Chondrocyte (in vitro differentiated cells): ENCODE data around the gene SYCP1. TPM values are rescaled to one million over a fixed set of nuclear protein-coding genes. Genes with fewer than 3 reads are reported as not detected.

Source experiments
- DNase-seq: peaks from one replicate; pipeline ENCODE4 v3.0.0; 2021; ENCODE audit warnings: mixed read lengths, low spot score
- H3K27ac Mint-ChIP-seq: one replicate; pipeline ENCODE4 v1.8.0; 2021; ENCODE audit warnings: mild to moderate bottlenecking, moderate library complexity, mixed read lengths; ENCODE audit not compliant: unreplicated experiment
- H3K27me3 Mint-ChIP-seq: 2 replicates; pipeline ENCODE4 v1.8.0; 2021; ENCODE audit warnings: low read depth, mixed read lengths
- H3K36me3 Mint-ChIP-seq: 2 replicates; pipeline ENCODE4 v1.8.0; 2021; ENCODE audit warnings: low read depth, mixed read lengths
- H3K4me1 Mint-ChIP-seq: 2 replicates; pipeline ENCODE4 v1.8.0; 2021; ENCODE audit warnings: low read depth, mild to moderate bottlenecking, mixed read lengths
- H3K4me3 Mint-ChIP-seq: one replicate; pipeline ENCODE4 v1.8.0; 2021; ENCODE audit warnings: mild to moderate bottlenecking, moderate library complexity, mixed read lengths; ENCODE audit not compliant: unreplicated experiment
- H3K9me3 Mint-ChIP-seq: 2 replicates; pipeline ENCODE4 v1.8.0; 2021; ENCODE audit warnings: low read depth, mixed read lengths
- CTCF ChIP-seq: fragments of 200-600 bp; sonication (generic); IDR thresholded peaks from 2 replicates; pipeline ENCODE4 v1.5.0; 2021; ENCODE audit warnings: antibody characterized with exemption, mild to moderate bottlenecking, moderate library complexity
- total RNA-seq: library from RNA; stranded (reverse); gene quantifications from 3 replicates; pipeline ENCODE4 v1.2.1, GENCODE V29; 2021

The SYCP1 gene
- total RNA-seq, 1 donor from 2014 or later = not detected

GRCh38 chr1:115021145-115021544, 166.5 kb downstream of the SYCP1 start:
- H3K4me3 Mint-ChIP-seq = no peak overlapping the region
- TF ChIP-seq CTCF = no peak
- peaks cover 7% of the 10 kb centered on the region for H3K36me3 Mint-ChIP-seq
- H3K4me1 Mint-ChIP-seq = no peaks in the 10 kb centered on the region
- H3K9me3 Mint-ChIP-seq = peaks cover 9% of the 10 kb centered on the region
- H3K27me3 Mint-ChIP-seq = peaks cover 43% of the 10 kb centered on the region
- H3K27ac Mint-ChIP-seq = no peak overlapping the region
- no peak for DNase-seq

- H3K4me3 Mint-ChIP-seq = no peak overlapping the region
- TF ChIP-seq CTCF = no peak
- H3K27me3 Mint-ChIP-seq = peaks cover 36% of the 10 kb centered on the region
- H3K36me3 Mint-ChIP-seq = peaks cover 6% of the 10 kb centered on the region
- DNase-seq = no peak
- no peaks in the 10 kb centered on the region for H3K4me1 Mint-ChIP-seq
- no peak overlapping the region for H3K27ac Mint-ChIP-seq
- peaks cover 9% of the 10 kb centered on the region for H3K9me3 Mint-ChIP-seq
Observed at GRCh38 chr1:115023593-115023992, 168.9 kb downstream of the SYCP1 start.

GRCh38 chr1:115029526-115029925, 174.9 kb downstream of the SYCP1 start, which contains the start of gene TSHB:
TSHB (plus strand) TSS chr1:115029826; CDS start chr1:115033363, 3,537 bp downstream.
- H3K27me3 Mint-ChIP-seq = peaks cover 9% of the 10 kb centered on the region
- TF ChIP-seq CTCF = no peak
- H3K27ac Mint-ChIP-seq = no peak within 1 kb of the TSS
- H3K9me3 Mint-ChIP-seq = peaks cover 3% of the 10 kb centered on the region
- DNase-seq = no peak
- peaks cover 2% of the 10 kb centered on the region for H3K36me3 Mint-ChIP-seq
- H3K4me1 Mint-ChIP-seq = peaks cover 4% of the 10 kb centered on the region
- no peak within 1 kb of the TSS for H3K4me3 Mint-ChIP-seq

- peaks cover 2% of the 10 kb centered on the region for H3K36me3 Mint-ChIP-seq
- no peak overlapping the region for H3K4me3 Mint-ChIP-seq
- no peak for DNase-seq
- peaks cover 3% of the 10 kb centered on the region for H3K9me3 Mint-ChIP-seq
- H3K27me3 Mint-ChIP-seq = peaks cover 5% of the 10 kb centered on the region
- no peak overlapping the region for H3K27ac Mint-ChIP-seq
- peak; percentile 14 for TF ChIP-seq CTCF
- H3K4me1 Mint-ChIP-seq = peaks cover 4% of the 10 kb centered on the region
Observed at GRCh38 chr1:115031595-115031994, 176.9 kb downstream of the SYCP1 start.

GRCh38 chr1:115035652-115036051, 181.0 kb downstream of the SYCP1 start:
- H3K4me3 Mint-ChIP-seq = no peak overlapping the region
- peaks cover 4% of the 10 kb centered on the region for H3K4me1 Mint-ChIP-seq
- H3K9me3 Mint-ChIP-seq = no peaks in the 10 kb centered on the region
- no peak for DNase-seq
- no peak for TF ChIP-seq CTCF
- H3K27me3 Mint-ChIP-seq = no peaks in the 10 kb centered on the region
- H3K27ac Mint-ChIP-seq = no peak overlapping the region
- peaks cover 8% of the 10 kb centered on the region for H3K36me3 Mint-ChIP-seq
